Ishikawa (cell line): ENCODE results near the gene ADRA2A.

Experiments used
- CEBPB ChIP-seq: IDR thresholded peaks from 2 replicates; pipeline ENCODE4 v1.6.1; 2012
- EGR1 ChIP-seq: IDR thresholded peaks from 2 replicates; pipeline ENCODE4 v1.6.1; 2012
- EP300 ChIP-seq: IDR thresholded peaks from 2 replicates; pipeline ENCODE4 v1.6.1; 2012; ENCODE audit warnings: borderline replicate concordance
- FOXM1 ChIP-seq: IDR thresholded peaks from 2 replicates; pipeline ENCODE4 v1.6.1; 2012; ENCODE audit warnings: low read depth, borderline replicate concordance
- NFIC ChIP-seq: IDR thresholded peaks from 2 replicates; pipeline ENCODE4 v1.6.1; 2012
- TAF1 ChIP-seq: IDR thresholded peaks from 2 replicates; pipeline ENCODE4 v1.6.1; 2012; ENCODE audit warnings: low read depth, mild to moderate bottlenecking
- TEAD4 ChIP-seq: IDR thresholded peaks from 2 replicates; pipeline ENCODE4 v1.6.1; 2012
- YY1 ChIP-seq: IDR thresholded peaks from 2 replicates; pipeline ENCODE4 v1.6.1; 2012; ENCODE audit warnings: low read depth
- ZBTB7A ChIP-seq: IDR thresholded peaks from 2 replicates; pipeline ENCODE4 v1.6.1; 2012; ENCODE audit warnings: low read depth
- TF ChIP-seq, protein P1 (sequence below): IDR thresholded peaks from 2 replicates; pipeline ENCODE4 v1.6.1; 2012; ENCODE audit warnings: low read depth, mild to moderate bottlenecking
- TF ChIP-seq, protein P2 (sequence below): IDR thresholded peaks from 2 replicates; pipeline ENCODE4 v1.6.1; 2012
- TF ChIP-seq, protein P3 (sequence below): IDR thresholded peaks from 2 replicates; pipeline ENCODE4 v1.6.1; 2012

DNA sequence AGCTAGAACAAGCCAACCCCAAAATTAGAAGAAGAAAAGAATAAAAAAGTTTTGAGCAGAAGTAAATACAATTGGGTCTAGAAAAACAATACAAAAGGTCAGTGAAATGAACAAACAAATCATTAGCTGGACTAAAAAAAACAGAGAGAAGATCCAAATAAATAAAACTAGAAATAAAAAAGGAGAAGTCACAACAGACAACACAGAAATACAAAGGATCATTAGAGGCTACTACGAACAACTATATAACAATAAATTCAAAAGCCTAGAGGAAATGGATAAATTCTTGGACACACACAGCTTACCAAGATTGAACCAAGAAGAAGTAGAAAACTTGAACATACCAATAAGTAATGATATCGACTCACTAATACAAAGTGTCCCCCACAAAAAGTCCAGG, 13.4 kb upstream of the ADRA2A start:
- TF ChIP-seq EP300 (no peak), YY1 (no peak), TAF1 (no peak), NFIC (no peak), CEBPB (no peak), ZBTB7A (no peak), EGR1 (no peak), FOXM1 (no peak), TEAD4 (no peak)
- TF ChIP-seq, protein P1, sequence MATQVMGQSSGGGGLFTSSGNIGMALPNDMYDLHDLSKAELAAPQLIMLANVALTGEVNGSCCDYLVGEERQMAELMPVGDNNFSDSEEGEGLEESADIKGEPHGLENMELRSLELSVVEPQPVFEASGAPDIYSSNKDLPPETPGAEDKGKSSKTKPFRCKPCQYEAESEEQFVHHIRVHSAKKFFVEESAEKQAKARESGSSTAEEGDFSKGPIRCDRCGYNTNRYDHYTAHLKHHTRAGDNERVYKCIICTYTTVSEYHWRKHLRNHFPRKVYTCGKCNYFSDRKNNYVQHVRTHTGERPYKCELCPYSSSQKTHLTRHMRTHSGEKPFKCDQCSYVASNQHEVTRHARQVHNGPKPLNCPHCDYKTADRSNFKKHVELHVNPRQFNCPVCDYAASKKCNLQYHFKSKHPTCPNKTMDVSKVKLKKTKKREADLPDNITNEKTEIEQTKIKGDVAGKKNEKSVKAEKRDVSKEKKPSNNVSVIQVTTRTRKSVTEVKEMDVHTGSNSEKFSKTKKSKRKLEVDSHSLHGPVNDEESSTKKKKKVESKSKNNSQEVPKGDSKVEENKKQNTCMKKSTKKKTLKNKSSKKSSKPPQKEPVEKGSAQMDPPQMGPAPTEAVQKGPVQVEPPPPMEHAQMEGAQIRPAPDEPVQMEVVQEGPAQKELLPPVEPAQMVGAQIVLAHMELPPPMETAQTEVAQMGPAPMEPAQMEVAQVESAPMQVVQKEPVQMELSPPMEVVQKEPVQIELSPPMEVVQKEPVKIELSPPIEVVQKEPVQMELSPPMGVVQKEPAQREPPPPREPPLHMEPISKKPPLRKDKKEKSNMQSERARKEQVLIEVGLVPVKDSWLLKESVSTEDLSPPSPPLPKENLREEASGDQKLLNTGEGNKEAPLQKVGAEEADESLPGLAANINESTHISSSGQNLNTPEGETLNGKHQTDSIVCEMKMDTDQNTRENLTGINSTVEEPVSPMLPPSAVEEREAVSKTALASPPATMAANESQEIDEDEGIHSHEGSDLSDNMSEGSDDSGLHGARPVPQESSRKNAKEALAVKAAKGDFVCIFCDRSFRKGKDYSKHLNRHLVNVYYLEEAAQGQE: no peak
- TF ChIP-seq, protein P2, sequence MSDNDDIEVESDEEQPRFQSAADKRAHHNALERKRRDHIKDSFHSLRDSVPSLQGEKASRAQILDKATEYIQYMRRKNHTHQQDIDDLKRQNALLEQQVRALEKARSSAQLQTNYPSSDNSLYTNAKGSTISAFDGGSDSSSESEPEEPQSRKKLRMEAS: no peak
- TF ChIP-seq, protein P3, sequence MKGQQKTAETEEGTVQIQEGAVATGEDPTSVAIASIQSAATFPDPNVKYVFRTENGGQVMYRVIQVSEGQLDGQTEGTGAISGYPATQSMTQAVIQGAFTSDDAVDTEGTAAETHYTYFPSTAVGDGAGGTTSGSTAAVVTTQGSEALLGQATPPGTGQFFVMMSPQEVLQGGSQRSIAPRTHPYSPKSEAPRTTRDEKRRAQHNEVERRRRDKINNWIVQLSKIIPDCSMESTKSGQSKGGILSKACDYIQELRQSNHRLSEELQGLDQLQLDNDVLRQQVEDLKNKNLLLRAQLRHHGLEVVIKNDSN: no peak
